Thyroid gland (tissue), 4 donors: Measurements from ENCODE around the gene FARSA. TPM values are rescaled to one million over a fixed set of nuclear protein-coding genes. Genes with fewer than 3 reads are reported as not detected.

Source experiments
- DNase-seq, 2 donors: peaks; one replicate each; pipeline ENCODE4 v3.0.0-alpha.2; 2019
- H3K27ac ChIP-seq, 3 donors: fragments of 200-600 bp; sonication (generic); 1 replicate in 2 of 3; 2 replicates in 1 of 3; pipeline ENCODE4 v1.5.1; 2016 to 2019; ENCODE audit warnings: mild to moderate bottlenecking in 1 of 3, moderate library complexity in 1 of 3
- H3K27me3 ChIP-seq: fragments of 200-600 bp; sonication (generic); one replicate; pipeline ENCODE4 v1.5.1; 2019
- H3K36me3 ChIP-seq, 2 donors: fragments of 200-600 bp; sonication (generic); one replicate each; pipeline ENCODE4 v1.5.1; 2016 to 2019
- H3K4me1 ChIP-seq, 2 donors: fragments of 200-600 bp; sonication (generic); one replicate each; pipeline ENCODE4 v1.5.1; 2017 to 2019
- H3K4me3 ChIP-seq, 3 donors: fragments of 200-600 bp; sonication (generic); replicated peaks in 1 of 3; 1 replicate in 2 of 3; 2 replicates in 1 of 3; pipeline ENCODE4 v1.5.1; 2016; ENCODE audit warnings: mild to moderate bottlenecking in 1 of 3
- H3K9me3 ChIP-seq: fragments of 200-600 bp; sonication (generic); one replicate; pipeline ENCODE4 v1.5.1; 2017
- CTCF ChIP-seq, 6 experiments: fragments of 200-600 bp in 3 of 6; fragments of 450-650 bp in 3 of 6; sonication (generic) in 3 of 6; IDR thresholded peaks; one replicate each; pipeline ENCODE4 v1.5.1; 2016 to 2019; ENCODE audit warnings: antibody characterized with exemption in 6 of 6, mild to moderate bottlenecking in 2 of 6, inconsistent platforms in 1 of 6, moderate library complexity in 1 of 6
- POLR2A ChIP-seq, 2 donors: fragments of 450-650 bp; IDR thresholded peaks; one replicate each; pipeline ENCODE4 v1.6.1; 2017; ENCODE audit warnings: antibody characterized with exemption in 2 of 2, mild to moderate bottlenecking in 2 of 2, moderate library complexity in 1 of 2
- WGBS, 2 donors: methylation state at CpG; one replicate each; pipeline ENCODE4 v1.1.5; 2017; 5-methylcytosine and 5-hydroxymethylcytosine counted together
- intact Hi-C: fragments of 100-400 bp; cut with DNase I; formaldehyde crosslinking; loops from one replicate; pipeline ENCODE4 v1.15.1; 2023
- total RNA-seq, 4 donors: library from RNA; depleted of rRNA; stranded (reverse); fragments of >200 nt; gene quantifications; one replicate each; pipeline ENCODE4 v1.2.3, GENCODE V29; 2016

Gene FARSA
- total RNA-seq, 4 donors from 2014 or later: 43.5 to 61.5 (median 53.4) TPM

GRCh38 chr19:12975221-12975741 lies 41.8 kb upstream of the FARSA start:
- TF ChIP-seq CTCF (IDR thresholded peaks at IDR 0.05) (no peak), POLR2A (IDR thresholded peaks at IDR 0.05) (no peak)
- no peaks in the 10 kb centered on the region for H3K4me1 ChIP-seq
- H3K27ac ChIP-seq: peak overlapping the region in 1 of 3 donors; percentile 43
- no peaks in the 10 kb centered on the region for H3K27me3 ChIP-seq
- no peaks in the 10 kb centered on the region for H3K9me3 ChIP-seq
- no peak overlapping the region for H3K4me3 ChIP-seq
- H3K36me3 ChIP-seq: no peaks in the 10 kb centered on the region
- WGBS, 2 donors: 79 to 82% methylated on average over 7 to 12 of the region's 17 CpGs
- DNase-seq: no peak
- intact Hi-C loops: loop anchor here (10.0 kb wide), 2 partner anchors 260 to 290 kb away; no protein-coding TSS in a partner anchor

DNA sequence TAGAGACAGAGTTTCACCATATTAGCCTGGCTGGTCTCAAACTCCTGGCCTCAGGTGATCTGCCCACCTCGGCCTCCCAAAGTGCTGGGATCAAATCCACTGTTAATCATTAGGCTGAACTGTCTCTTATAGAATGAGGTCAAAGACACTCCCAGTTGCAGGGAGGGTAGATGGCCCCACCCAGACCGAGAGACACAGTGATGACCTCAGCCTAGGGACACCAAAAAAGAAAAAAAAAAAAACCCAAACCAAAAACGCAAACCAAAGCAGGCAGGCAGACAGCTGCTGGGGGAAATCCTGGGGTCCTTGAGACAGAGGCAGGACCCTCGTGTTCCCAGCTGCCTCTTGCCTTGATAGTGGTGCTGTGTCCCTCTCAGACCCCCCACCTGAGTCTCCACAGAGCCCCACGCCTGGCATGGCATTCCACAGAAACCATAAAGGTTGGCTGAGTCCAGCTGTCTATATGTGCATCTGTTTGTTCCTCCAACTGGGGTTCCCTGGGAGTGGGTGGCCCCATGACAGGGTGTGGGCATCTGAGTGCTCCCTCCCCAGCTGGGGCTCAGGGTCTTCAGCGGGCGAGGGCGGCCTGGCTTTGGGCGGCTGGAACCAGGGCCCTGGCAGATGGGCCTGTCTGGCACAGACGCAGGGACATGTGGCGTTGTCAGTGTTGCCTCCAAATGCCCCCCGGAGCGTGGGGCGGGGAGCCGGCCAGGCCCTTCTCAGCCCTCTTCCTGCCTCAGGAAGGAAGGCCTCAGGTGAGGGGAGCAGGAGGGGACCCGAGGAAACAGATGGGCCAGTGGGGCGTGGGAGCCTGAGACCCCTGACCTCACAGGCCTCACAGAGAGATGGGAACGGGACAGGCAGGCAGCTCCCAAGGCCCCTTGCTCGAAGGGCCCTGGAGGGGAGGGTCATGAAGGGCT lies 41.0 kb upstream of the FARSA start:
- no peaks in the 10 kb centered on the region for H3K36me3 ChIP-seq
- no peaks in the 10 kb centered on the region for H3K27me3 ChIP-seq
- peak in 1 of 2 donors; percentile 36 for DNase-seq
- no peak overlapping the region for H3K4me3 ChIP-seq
- no peaks in the 10 kb centered on the region for H3K9me3 ChIP-seq
- TF ChIP-seq CTCF (IDR thresholded peaks at IDR 0.05): no peak
- intact Hi-C loops: loop anchor here (10.0 kb wide), 2 partner anchors 260 to 290 kb away; no protein-coding TSS in a partner anchor
- 66 to 75% methylated on average over 12 to 19 of the region's 19 CpGs for WGBS, 2 donors
- peaks cover 3 to 4% of the 10 kb centered on the region in 2 donors for H3K4me1 ChIP-seq
- H3K27ac ChIP-seq: peak overlapping the region in 1 of 3 donors; percentile 43

DNA sequence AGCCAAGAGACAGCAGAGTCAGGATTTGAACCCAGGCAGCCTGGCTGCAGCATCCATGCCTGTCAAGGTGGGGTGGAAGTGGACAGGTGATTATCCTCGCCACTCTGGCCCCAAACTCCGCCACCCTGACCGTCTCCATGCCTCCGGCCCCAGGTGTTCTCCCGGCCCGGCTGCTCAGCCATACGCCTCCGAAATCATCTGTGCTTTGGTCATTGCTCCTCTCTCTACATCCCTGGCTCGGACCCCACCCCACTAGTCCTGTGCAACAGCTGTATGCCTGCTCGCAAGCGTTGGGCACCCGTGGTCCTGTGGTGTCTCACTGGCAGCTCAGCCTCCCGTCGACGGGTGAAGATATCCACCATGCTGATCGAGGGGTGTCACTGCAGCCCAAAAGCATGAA lies 39.7 kb upstream of the FARSA start:
- Histone ChIP-seq H3K9me3 (no peaks in the 10 kb centered on the region), H3K27ac (no peak overlapping the region), H3K4me3 (no peak overlapping the region), H3K36me3 (no peaks in the 10 kb centered on the region), H3K27me3 (no peaks in the 10 kb centered on the region), H3K4me1 (peaks cover 6 to 7% of the 10 kb centered on the region in 2 donors)
- WGBS, 2 donors: 90 to 93% methylated on average over 16 of the region's 16 CpGs
- intact Hi-C loops: loop anchor here (10.0 kb wide), 2 partner anchors 262 to 292 kb away; no protein-coding TSS in a partner anchor
- no peak for TF ChIP-seq CTCF (IDR thresholded peaks at IDR 0.05)
- TF ChIP-seq POLR2A (IDR thresholded peaks at IDR 0.05): no peak
- no peak for DNase-seq

DNA sequence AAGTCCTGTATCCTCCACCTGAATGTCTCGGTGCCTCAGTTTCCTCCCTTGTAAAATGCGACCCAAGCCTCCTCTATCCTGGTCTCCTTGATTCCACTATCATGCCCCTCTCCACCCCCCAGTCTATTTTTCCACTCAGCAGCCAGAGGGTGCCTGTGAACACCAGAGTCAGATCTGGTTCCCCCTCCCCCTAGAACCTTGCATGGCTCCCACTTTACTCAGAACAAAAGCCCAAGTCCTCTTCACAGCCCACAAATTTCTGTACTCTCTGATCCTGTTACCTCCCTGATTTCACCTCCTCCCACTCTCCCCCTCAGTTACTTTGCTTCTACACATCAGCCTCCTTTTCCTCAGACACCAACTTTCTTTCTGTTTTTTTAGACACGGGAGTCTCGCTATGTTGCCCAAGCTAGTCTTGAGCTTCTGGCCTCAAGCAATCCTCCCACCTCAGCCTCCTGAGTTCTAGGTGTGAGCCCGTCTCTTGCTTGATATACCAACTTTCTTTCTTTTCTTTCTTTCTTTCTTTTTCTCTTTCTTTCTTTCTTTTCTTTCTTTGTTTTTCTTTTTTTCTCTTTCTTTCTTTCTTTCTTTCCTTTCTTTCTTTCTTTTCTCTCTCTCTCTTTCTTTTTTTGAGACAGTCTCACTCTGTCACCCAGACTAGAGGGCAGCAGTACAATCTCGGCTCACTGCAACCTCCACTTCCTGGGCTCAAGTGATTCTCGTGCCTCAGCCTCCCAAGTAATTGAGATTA lies 36.7 kb upstream of the FARSA start:
- 92% methylated on average over 7 of the region's 7 CpGs for WGBS, 2 donors
- intact Hi-C loops: loop anchor here (10.0 kb wide), 2 partner anchors 265 to 295 kb away; no protein-coding TSS in a partner anchor

More for the DNA sequence above, 36.7 kb upstream of the FARSA start:
- peaks cover 7 to 8% of the 10 kb centered on the region in 2 donors for H3K4me1 ChIP-seq
- H3K27me3 ChIP-seq: no peaks in the 10 kb centered on the region
- no peaks in the 10 kb centered on the region for H3K36me3 ChIP-seq
- peak overlapping the region in 1 of 3 donors; percentile 18 for H3K27ac ChIP-seq
- TF ChIP-seq CTCF (IDR thresholded peaks at IDR 0.05) (no peak), POLR2A (IDR thresholded peaks at IDR 0.05) (no peak)
- no peak overlapping the region for H3K4me3 ChIP-seq
- DNase-seq: no peak
- H3K9me3 ChIP-seq: no peaks in the 10 kb centered on the region
